GM18951 (cell line): Measurements from ENCODE around the gene RIPK1.
"Not testable (repeated sequence)": the region's sequence is repeated elsewhere in the genome, so short reads cannot be mapped to it uniquely, and the experiment has no call there.

Experiments used
- POLR2A ChIP-seq: IDR thresholded peaks from 4 replicates; pipeline ENCODE4 v1.6.1; 2011; ENCODE audit warnings: mild to moderate bottlenecking; ENCODE audit not compliant: insufficient read length, insufficient read depth; ENCODE audit errors: extremely low read depth
- in situ Hi-C: fragments of 300-500 bp; cut with MboI; formaldehyde crosslinking; loops from one replicate; pipeline ENCODE4 v1.12.0; 2022; ENCODE audit warnings: low sequenced_read_pairs, mixed read lengths, inconsistent platforms; ENCODE audit not compliant: unreplicated experiment

The RIPK1 gene

DNA sequence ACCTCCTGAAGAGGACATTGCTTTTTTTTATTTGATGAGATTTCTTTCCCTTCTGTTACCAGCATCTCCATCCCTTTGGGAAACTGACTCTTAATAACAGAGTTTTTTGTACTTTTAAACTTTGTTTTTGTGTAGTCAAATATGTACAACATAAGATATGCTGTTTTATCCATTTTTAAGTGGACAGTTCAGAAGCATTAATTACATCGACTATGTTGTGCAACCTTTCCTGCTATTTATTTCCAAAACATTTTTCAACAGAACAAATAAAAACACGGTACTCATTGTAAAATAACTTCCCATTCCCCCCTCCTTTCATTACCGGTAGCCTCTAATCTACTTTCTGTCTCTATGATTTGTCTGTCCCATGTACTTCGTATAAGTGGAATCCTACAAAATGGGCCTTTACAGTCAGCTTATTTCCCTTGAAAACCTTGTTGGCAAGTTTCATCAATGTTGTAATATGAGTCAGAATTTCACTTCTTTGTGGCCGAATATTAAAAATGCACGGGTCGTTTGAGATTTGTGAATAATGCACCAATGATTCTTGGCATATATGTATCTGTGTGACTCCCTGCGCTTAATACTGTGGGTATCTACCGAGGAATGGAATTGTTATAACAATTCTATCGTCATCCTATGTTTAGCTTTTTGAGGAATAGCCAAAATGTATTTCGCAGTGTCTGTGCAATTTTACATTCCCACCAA lies 11.1 kb upstream of the RIPK1 start:
- TF ChIP-seq POLR2A: no peak
- in situ Hi-C loops: no loop called here

DNA sequence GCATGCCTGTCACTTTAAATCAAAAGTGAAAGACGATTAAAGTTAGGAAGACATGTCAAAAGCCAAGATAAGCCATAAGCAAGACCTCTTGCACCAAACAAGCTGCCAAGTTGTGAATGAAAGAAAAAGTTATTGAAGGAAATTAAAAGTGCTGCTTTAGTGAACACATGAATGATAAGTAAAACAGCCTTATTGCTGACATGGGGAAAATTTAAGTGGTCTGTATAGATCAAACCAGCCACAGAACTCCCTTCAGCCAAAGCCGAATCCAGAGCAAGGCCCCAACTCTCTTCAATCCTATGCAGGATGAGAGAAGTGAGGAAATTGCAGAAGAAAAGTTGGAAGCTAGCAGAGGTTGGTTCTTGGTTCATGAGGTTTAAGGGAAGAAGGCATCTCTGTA lies 9.3 kb upstream of the RIPK1 start:
- in situ Hi-C loops: no loop called here
- TF ChIP-seq POLR2A: no peak

DNA sequence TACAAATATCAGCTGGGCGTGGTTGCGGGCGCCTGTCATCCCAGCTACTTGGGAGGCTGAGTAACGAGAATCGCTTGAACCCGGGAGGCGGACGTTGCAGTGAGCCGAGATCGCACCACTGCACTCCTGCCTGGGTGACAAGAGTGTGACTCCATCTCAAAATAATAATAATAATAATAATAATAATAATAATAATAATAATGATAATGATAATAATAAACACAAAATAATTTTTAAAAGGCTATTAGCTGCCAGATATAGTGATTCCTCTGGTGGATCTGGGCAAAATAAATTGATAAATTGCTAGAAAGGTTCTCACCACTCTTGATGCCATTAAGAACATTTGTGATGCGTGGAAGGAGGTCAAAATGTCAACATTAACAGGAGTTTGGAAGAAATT lies 8.2 kb upstream of the RIPK1 start:
- in situ Hi-C loops: not testable (repeated sequence)

DNA sequence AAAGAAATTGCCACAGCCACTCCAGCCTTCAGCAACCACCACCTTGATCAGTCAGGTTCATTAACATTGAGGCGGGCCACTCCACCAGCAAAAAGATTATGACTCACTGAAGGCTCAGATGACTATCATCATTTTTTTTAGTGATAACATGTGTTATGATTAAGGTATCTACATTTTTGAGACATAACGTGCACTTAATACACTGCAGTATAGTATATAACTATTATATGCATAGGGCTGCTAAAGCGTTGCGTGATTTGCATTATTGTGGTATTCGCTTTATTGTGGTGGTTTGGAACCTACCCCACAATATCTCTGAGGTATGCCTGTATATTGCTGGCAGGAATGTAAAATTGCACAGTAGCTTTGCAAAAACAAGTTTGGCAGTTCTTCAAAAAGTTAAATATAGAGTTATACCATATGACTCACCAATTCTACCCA lies 6.8 kb upstream of the RIPK1 start:
- TF ChIP-seq POLR2A: no peak
- in situ Hi-C loops: no loop called here

DNA sequence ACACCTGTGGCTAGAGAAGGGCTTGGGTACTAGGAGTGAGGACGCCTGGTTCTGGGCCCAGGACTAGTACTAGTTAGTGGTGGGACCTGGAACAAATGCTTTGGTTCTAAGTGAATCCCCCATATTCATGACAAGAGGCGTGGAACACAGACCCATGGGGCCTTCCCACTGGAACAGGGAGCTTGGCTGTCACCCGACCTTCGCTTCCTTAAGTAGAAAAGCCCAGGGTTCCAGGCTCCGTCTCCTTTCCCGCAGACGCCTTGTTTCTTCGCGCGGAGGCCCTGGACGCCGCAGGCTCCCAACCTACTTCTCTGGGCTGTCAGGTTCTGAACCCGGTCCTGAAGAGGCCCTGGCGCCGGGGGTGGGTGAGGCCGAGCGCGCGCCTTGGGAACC lies 5.0 kb upstream of the RIPK1 start:
- in situ Hi-C loops: not testable (repeated sequence)

DNA sequence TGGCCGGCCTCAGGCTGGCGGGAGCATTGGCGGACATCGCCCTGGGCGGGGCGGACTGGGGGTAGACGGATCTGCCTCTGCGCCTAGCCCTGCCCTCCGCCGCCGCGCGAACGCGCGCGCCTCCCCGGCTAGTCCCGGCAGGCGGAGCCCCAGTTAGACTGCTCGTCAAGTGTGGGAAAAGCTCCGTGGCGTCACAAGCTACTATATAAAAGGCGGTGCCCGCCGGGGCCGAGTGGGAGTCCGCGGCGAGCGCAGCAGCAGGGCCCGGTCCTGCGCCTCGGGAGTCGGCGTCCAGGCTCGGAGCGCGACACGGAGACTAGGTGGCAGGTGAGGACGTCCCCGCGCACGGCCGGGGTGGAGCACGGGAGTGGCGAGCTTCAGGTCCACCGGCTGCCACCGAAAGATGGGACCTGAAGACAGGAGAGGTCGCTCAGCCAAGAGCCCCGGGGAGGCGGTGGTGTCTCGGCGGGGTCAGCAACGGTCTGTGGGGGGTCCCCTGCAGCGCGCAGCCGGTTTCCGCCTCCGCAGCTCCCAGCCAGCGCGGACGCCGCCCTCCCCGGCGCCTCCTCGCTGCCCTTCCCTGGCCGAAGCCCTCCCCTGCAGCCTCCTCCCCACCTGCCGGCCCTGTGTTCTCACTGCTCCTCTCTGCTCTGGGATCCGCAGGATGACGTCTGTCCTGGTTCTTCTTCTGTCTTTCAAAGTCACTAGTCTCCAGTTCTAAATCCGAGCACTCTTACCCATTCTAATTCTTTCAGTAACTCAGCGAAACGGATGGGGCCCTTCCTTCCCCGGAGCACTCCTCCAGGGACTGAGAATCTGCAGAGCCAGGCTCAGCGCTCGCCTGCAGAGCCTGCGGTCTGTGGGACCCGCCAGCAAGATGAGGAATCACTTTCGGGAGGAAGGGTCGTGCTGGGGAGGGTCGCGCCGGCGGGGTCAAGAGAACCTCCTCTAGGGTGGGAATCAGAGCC lies 4.3 kb upstream of the RIPK1 start:
- peak; percentile 89 for TF ChIP-seq POLR2A
- in situ Hi-C loops: no loop called here

DNA sequence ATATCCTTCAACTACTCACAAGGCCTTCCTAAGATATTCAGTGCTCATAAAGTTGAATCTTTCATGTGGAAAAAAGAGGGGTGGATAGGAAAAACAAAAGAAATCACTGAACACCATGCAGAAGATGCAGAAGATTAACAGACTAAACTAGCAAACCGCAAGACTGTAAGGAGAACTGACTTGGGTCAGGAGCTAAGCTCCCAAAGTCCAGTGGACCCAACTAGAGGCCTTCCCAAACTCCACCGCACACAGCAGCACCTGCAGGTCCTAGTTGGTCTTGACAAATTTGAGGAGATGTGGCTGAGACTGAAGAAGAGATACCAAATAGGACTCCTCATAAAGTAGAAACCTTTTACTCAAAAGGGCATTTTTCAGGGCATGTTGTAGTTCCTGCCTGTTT lies 3.3 kb downstream of the RIPK1 start:
- no peak for TF ChIP-seq POLR2A
- in situ Hi-C loops: no loop called here

DNA sequence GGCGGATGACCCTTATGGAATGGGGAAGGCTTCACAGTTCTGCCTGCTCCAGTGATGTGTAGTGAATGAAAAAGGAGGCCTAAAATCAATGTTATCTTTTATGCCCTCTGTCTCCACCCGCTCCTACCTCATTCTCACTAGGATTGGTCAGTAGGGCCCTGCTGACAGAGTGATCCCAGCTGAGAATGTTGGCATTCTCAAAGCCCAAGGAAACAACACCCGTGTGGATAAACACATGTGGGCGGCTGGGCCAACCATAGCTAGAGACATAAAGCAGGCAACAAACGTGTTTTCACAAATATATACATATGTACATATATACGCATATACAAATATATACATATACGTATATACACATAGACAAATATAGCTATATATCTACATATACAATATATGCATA lies 4.5 kb downstream of the RIPK1 start:
- in situ Hi-C loops: no loop called here

DNA sequence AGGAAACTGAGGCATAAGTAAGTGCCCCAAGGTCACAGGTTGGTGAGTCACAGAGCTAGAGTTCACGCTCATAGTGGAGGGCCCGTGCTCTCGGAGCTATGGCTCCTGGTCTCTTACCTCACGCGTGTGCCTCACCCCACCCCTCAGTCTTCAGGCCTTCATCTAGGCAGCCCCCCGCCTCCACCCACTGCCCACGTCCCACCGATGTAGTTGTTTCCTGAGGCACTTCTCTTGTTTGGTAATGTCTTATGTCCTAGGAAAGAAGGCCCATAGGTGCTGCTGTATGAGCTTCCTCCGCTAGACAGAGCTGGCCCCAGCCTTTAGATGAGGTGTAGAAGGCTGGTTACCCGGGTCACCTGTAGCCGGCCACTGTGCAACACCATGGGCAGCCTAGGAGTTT lies 5.1 kb downstream of the RIPK1 start:
- TF ChIP-seq POLR2A: no peak
- in situ Hi-C loops: no loop called here

More for the DNA sequence above, 4.5 kb downstream of the RIPK1 start:
- TF ChIP-seq POLR2A: no peak

DNA sequence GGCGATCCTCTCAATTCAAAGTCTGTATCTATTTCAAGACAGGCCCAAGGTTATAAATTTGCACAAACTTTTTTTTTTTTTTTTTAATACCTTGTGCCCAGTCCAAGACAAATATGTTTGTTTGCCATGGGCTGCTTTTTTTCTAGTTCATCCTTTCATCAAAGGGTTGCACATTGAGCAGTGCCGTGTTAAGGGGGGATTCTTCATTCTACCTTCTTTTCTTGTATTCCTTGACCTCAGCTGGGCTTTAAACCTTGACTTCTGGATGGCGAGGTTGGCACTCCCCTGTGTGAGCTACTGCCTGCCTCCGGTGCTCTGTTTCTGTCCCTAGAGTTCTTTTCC lies 7.4 kb downstream of the RIPK1 start:
- in situ Hi-C loops: no loop called here
- TF ChIP-seq POLR2A: no peak

DNA sequence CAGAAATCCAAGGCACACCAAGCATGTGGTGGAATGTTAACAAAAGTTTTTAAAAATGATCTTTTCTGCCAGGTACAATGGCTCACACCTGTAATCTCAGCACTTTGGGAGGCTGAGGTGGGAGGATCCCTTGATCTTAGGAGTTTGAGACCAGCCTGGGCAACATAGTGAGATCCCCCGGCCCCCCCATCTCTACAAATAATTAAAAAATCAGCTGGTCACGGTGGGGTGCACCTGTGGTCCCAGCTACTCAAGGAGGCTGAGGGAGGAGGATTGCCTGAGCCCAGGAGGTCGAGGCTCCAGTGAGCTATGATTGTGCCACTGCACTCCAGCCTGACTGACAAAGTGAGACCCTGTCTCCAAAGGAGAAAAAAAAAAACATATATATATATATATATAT lies 8.0 kb downstream of the RIPK1 start:
- TF ChIP-seq POLR2A: no peak
- in situ Hi-C loops: no loop called here

DNA sequence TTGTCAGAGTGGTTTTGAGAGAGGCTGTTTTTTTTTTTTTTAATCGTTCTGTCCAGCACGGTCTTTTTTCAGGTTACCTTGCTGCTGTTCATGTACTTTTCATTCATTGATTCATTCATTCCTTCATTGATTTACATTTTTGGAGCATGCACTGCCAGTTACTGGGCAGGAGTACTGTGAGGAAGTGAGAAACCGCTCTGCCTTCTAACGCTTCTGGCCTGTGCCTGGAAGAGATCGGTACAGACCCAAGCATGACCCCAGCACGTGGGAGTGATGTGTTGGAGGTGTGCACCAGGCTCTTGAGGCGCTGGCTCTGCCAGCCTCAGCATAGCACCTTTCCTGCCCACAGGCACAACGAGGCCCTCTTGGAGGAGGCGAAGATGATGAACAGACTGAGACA lies 9.1 kb downstream of the RIPK1 start:
- in situ Hi-C loops: no loop called here
- TF ChIP-seq POLR2A: no peak

DNA sequence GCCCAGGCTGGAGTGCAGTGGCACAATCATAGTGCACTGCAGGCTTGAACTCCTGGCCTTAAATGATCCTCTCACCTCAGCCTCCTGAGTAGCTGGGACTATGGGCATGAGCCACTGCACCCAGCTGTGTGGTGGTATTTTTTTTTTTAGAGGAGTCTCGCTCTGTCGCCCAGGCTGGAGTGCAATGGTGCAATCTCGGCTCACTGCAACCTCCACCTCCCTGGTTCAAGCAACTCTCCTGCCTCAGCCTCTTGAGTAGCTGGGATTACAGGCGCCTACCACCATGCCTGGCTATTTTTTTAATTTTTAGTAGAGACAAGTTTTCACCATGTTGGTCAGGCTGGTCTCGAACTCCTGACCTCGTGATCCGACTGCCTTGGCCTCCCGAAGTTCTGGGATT lies 10.7 kb downstream of the RIPK1 start:
- in situ Hi-C loops: not testable (repeated sequence)

DNA sequence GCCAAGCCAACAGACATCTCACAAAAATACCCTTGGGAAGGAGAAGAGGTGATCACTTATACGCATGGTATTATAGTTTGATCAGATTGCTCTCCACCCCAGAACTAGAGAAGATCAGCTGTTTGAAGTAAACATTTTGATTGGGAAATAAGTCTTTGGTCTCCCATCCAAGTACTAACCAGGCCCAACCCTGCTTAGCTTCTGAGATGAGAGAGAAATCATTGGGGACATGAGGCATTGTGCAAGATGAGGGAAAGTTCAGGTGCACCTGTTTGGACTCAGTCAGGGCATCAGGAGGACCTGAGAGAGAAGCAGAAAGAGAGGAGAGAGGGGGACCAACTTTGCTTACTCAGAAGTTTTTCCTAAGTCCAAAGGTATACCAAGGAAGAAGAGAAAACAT lies 11.4 kb downstream of the RIPK1 start:
- TF ChIP-seq POLR2A: no peak
- in situ Hi-C loops: no loop called here
